Esophagus squamous epithelium (tissue), 5 donors: ENCODE measurements around the gene GJD3. TPM values are rescaled to one million over a fixed set of nuclear protein-coding genes. Genes with fewer than 3 reads are reported as not detected.
"Not testable (repeated sequence)": the region's sequence is repeated elsewhere in the genome, so short reads cannot be mapped to it uniquely, and the experiment has no call there.

ENCODE experiments used
- DNase-seq: peaks from one replicate; lab custom pipeline; 2025; lab: John Stamatoyannopoulos, UW
- H3K27ac ChIP-seq, 4 donors: fragments of 200-600 bp; sonication (generic); one replicate each; pipeline ENCODE4 v1.5.1; 2016 to 2019; ENCODE audit warnings: mild to moderate bottlenecking in 1 of 4
- H3K27me3 ChIP-seq, 4 donors: fragments of 200-600 bp; sonication (generic); 1 replicate in 3 of 4; 2 replicates in 1 of 4; pipeline versions ENCODE4 v1.5.1 to v1.6.0; 2017 to 2021; ENCODE audit warnings: antibody characterized with exemption in 1 of 4
- H3K36me3 ChIP-seq, 3 donors: fragments of 200-600 bp; sonication (generic); one replicate each; pipeline ENCODE4 v1.5.1; 2016 to 2019
- H3K4me1 ChIP-seq, 3 donors: fragments of 200-600 bp; sonication (generic); one replicate each; pipeline ENCODE4 v1.5.1; 2017 to 2019
- H3K4me3 ChIP-seq, 4 donors: fragments of 200-600 bp; sonication (generic); 1 replicate in 3 of 4; 2 replicates in 1 of 4; pipeline ENCODE4 v1.5.1; 2016 to 2019; ENCODE audit warnings: mild to moderate bottlenecking in 2 of 4, moderate library complexity in 1 of 4
- H3K9me3 ChIP-seq, 3 donors: fragments of 200-600 bp; sonication (generic); one replicate each; pipeline ENCODE4 v1.5.1; 2016 to 2019
- CTCF ChIP-seq, 6 experiments: fragments of 450-650 bp in 4 of 6; fragments of 200-600 bp in 2 of 6; sonication (generic) in 2 of 6; IDR thresholded peaks; one replicate each; pipeline ENCODE4 v1.5.1; 2016 to 2019; ENCODE audit warnings: antibody characterized with exemption in 6 of 6, mild to moderate bottlenecking in 4 of 6, moderate library complexity in 4 of 6
- POLR2A ChIP-seq, 4 donors: fragments of 450-650 bp; IDR thresholded peaks; one replicate each; pipeline ENCODE4 v1.6.1; 2017; ENCODE audit warnings: antibody characterized with exemption in 4 of 4, mild to moderate bottlenecking in 4 of 4, moderate library complexity in 3 of 4
- WGBS, 2 donors: methylation state at CpG; one replicate each; pipeline ENCODE4 v1.1.5; 2018; 5-methylcytosine and 5-hydroxymethylcytosine counted together
- intact Hi-C: fragments of 100-400 bp; cut with DNase I; formaldehyde crosslinking; loops from one replicate; pipeline ENCODE4 v1.15.0; 2022
- total RNA-seq, 4 donors: library from RNA; depleted of rRNA; stranded (reverse); fragments of >200 nt; gene quantifications; one replicate each; pipeline ENCODE4 v1.1.0, GENCODE V29; 2016
- donor health status: DM: yes; HTN: yes; CAD: no.

Gene GJD3
- total RNA-seq, 4 donors from 2014 or later, result 0.38 to 1.7 (median 0.47) TPM; not detected in 1

GRCh38 chr17:40378966-40379365 is 14.4 kb upstream of the GJD3 start:
- H3K36me3 ChIP-seq, result no peaks in the 10 kb centered on the region
- no peaks in the 10 kb centered on the region for H3K27me3 ChIP-seq
- TF ChIP-seq POLR2A (IDR thresholded peaks at IDR 0.05) (no peak), CTCF (IDR thresholded peaks at IDR 0.05) (no peak)
- no peak overlapping the region for H3K4me3 ChIP-seq
- intact Hi-C loops, result no loop called here
- DNase-seq, result no peak
- no peak overlapping the region for H3K27ac ChIP-seq
- 81 to 84% methylated on average over 7 of the region's 7 CpGs for WGBS, 2 donors
- H3K9me3 ChIP-seq, result no peaks in the 10 kb centered on the region
- H3K4me1 ChIP-seq, result no peaks in the 10 kb centered on the region

- no peak for DNase-seq
- Histone ChIP-seq H3K4me1 (no peaks in the 10 kb centered on the region), H3K9me3 (no peaks in the 10 kb centered on the region), H3K27me3 (no peaks in the 10 kb centered on the region), H3K27ac (no peak overlapping the region), H3K4me3 (no peak overlapping the region), H3K36me3 (no peaks in the 10 kb centered on the region)
- intact Hi-C loops, result no loop called here
- WGBS, 2 donors, result 82 to 83% methylated on average over 9 to 12 of the region's 13 CpGs
- TF ChIP-seq POLR2A (IDR thresholded peaks at IDR 0.05) (no peak), CTCF (IDR thresholded peaks at IDR 0.05) (no peak)
These were observed 13.3 kb upstream of the GJD3 start for GRCh38 chr17:40377832-40378231.

GRCh38 chr17:40376541-40376940 is 12.0 kb upstream of the GJD3 start:
- H3K36me3 ChIP-seq, H3K4me3 ChIP-seq, H3K27ac ChIP-seq, intact Hi-C loops, H3K4me1 ChIP-seq, H3K9me3 ChIP-seq, H3K27me3 ChIP-seq, DNase-seq: not testable (repeated sequence)
- 78 to 81% methylated on average over 6 of the region's 6 CpGs for WGBS, 2 donors

- DNase-seq, intact Hi-C loops: not testable (repeated sequence)
- WGBS, 2 donors, result no CpG with 5 or more reads among the region's 21 CpGs
These were observed 11.2 kb upstream of the GJD3 start for GRCh38 chr17:40375786-40376185.

GRCh38 chr17:40374821-40375498 is 10.4 kb upstream of the GJD3 start:
- Histone ChIP-seq H3K4me1 (peaks cover 0 to 5% (median 0%) of the 10 kb centered on the region in 3 donors), H3K9me3 (no peaks in the 10 kb centered on the region), H3K27me3 (no peaks in the 10 kb centered on the region), H3K4me3 (no peak overlapping the region), H3K36me3 (no peaks in the 10 kb centered on the region), H3K27ac (no peak overlapping the region)
- no peak for TF ChIP-seq CTCF (IDR thresholded peaks at IDR 0.05)
- no peak for TF ChIP-seq POLR2A (IDR thresholded peaks at IDR 0.05)
- DNase-seq, result no peak
- 81 to 91% methylated on average over 10 to 11 of the region's 14 CpGs for WGBS, 2 donors
- intact Hi-C loops, result no loop called here

More at GRCh38 chr17:40375786-40376185, 11.2 kb upstream of the GJD3 start:
- H3K9me3 ChIP-seq, H3K36me3 ChIP-seq, H3K27me3 ChIP-seq, H3K4me3 ChIP-seq, H3K4me1 ChIP-seq, H3K27ac ChIP-seq: not testable (repeated sequence)

GRCh38 chr17:40373999-40374398 is 9.5 kb upstream of the GJD3 start:
- no peaks in the 10 kb centered on the region for H3K9me3 ChIP-seq
- WGBS, 2 donors, result 79 to 93% methylated on average over 6 to 8 of the region's 8 CpGs
- peaks cover 0 to 5% (median 0%) of the 10 kb centered on the region in 3 donors for H3K4me1 ChIP-seq
- no peak for DNase-seq
- intact Hi-C loops, result no loop called here
- H3K36me3 ChIP-seq, result no peaks in the 10 kb centered on the region
- no peaks in the 10 kb centered on the region for H3K27me3 ChIP-seq
- H3K27ac ChIP-seq, result peak overlapping the region in 1 of 4 donors; percentile 72
- TF ChIP-seq POLR2A (IDR thresholded peaks at IDR 0.05), result no peak
- TF ChIP-seq CTCF (IDR thresholded peaks at IDR 0.05), result no peak
- no peak overlapping the region for H3K4me3 ChIP-seq
